ENCODE data around the gene NTSR1. TPM values are rescaled to one million over a fixed set of nuclear protein-coding genes. Genes with fewer than 3 reads are reported as not detected.

NTSR1 gene
- total and polyA plus RNA-seq, 2 of the 13 experiments (the other 11 are each of a cell fraction or from before 2014, with no cell fraction given) = 0.09 to 0.12 TPM

GRCh38 chr20:62664019-62664971 lies 44.3 kb upstream of the NTSR1 start (continued):
- 0 out of 2 replicates have a peak, but pooled peaks have one; percentile 17 for TF ChIP-seq ZNF232 (CRISPR knock-in tag; IDR thresholded peaks at IDR 0.05; ENCODE audit: borderline replicate concordance)
- no peak for TF ChIP-seq ZNF503 (CRISPR knock-in tag; IDR thresholded peaks at IDR 0.05)
- TF ChIP-seq PAWR (CRISPR knock-in tag; IDR thresholded peaks at IDR 0.05; ENCODE audit: borderline replicate concordance) = no peak
- TF ChIP-seq E2F5 (CRISPR knock-in tag; conservative IDR thresholded peaks at IDR 0.05) = no peak
- no peak for TF ChIP-seq HMGXB3 (CRISPR knock-in tag; IDR thresholded peaks at IDR 0.05; ENCODE audit: borderline replicate concordance)
- TF ChIP-seq AHDC1 (CRISPR knock-in tag; IDR thresholded peaks at IDR 0.05; ENCODE audit: borderline replicate concordance) = 0 out of 2 replicates have a peak, but pooled peaks have one; percentile 29
- 0 out of 2 replicates have a peak, but pooled peaks have one; percentile 1 for TF ChIP-seq ZBTB38 (CRISPR knock-in tag; IDR thresholded peaks at IDR 0.05)
- TF ChIP-seq HNF1B (CRISPR knock-in tag; IDR thresholded peaks at IDR 0.05) = peak; percentile 28; the same call in 1 of the 2 replicates
- TF ChIP-seq ZNF589 (CRISPR knock-in tag; conservative IDR thresholded peaks at IDR 0.05) = 0 out of 2 replicates have a peak, but pooled peaks have one; percentile 18
- TF ChIP-seq ZNF354B (CRISPR knock-in tag; IDR thresholded peaks at IDR 0.05) = 0 out of 2 replicates have a peak, but pooled peaks have one; percentile 68
- TF ChIP-seq CREB1 (IDR thresholded peaks at IDR 0.05) = no peak
- no peak for TF ChIP-seq CREB1 (CRISPR knock-in tag; IDR thresholded peaks at IDR 0.05)
